Naive thymus-derived CD4-positive, alpha-beta T cell (primary cell): ENCODE results near the gene POLN. TPM values are rescaled to one million over a fixed set of nuclear protein-coding genes. Genes with fewer than 3 reads are reported as not detected.
"Not testable (repeated sequence)": the region's sequence is repeated elsewhere in the genome, so short reads cannot be mapped to it uniquely, and the experiment has no call there.

Experiments used
- ATAC-seq: fragments of 150-1000 bp; cut with Tn5 transposase; 2 replicates; pipeline ENCODE4 v1.10.0; 2021; ENCODE audit warnings: mild to moderate bottlenecking, moderate library complexity
- CTCF ChIA-PET: fragments of 350-600 bp; sonication (Branson Sonifier 250); formaldehyde crosslinking; loops from one replicate; lab custom pipeline; 2021; ENCODE audit warnings: antibody characterized with exemption; lab: Charles Lee
- POLR2A ChIA-PET: fragments of 350-600 bp; sonication (Branson Sonifier 250); formaldehyde crosslinking; loops from one replicate; lab custom pipeline; 2021; ENCODE audit warnings: antibody characterized with exemption, inconsistent platforms; lab: Charles Lee
- DNase-seq, 9 donors: peaks; one replicate each; pipeline versions ENCODE4 v3.0.0 to v3.0.0-alpha.2; 2020 to 2022; ENCODE audit warnings: mixed read lengths in 1 of 9
- H3K27ac ChIP-seq: one replicate; pipeline ENCODE4 v1.7.0; 2013; ENCODE audit warnings: mild to moderate bottlenecking, low read depth, low read length, moderate library complexity
- H3K27me3 ChIP-seq, 2 donors: one replicate each; pipeline ENCODE4 v1.7.0; 2013; ENCODE audit warnings: low read length in 2 of 2, mild to moderate bottlenecking in 2 of 2, moderate library complexity in 2 of 2; ENCODE audit not compliant: control insufficient read depth in 2 of 2, insufficient read depth in 2 of 2
- H3K36me3 ChIP-seq, 3 experiments: 1 replicate in 2 of 3; 2 replicates in 1 of 3; pipeline ENCODE4 v1.7.0; 2013; ENCODE audit warnings: low read length in 3 of 3, mild to moderate bottlenecking in 3 of 3, moderate library complexity in 1 of 3; ENCODE audit not compliant: insufficient read depth in 3 of 3, control insufficient read depth in 2 of 3
- H3K4me1 ChIP-seq, 2 donors: one replicate each; pipeline ENCODE4 v1.7.0; 2013; ENCODE audit warnings: low read length in 2 of 2, mild to moderate bottlenecking in 2 of 2, moderate library complexity in 1 of 2; ENCODE audit not compliant: control insufficient read depth in 2 of 2, insufficient read depth in 2 of 2
- H3K4me3 ChIP-seq: 2 replicates; pipeline ENCODE4 v1.7.0; 2013; ENCODE audit warnings: mild to moderate bottlenecking, low read length
- H3K9me3 ChIP-seq, 3 experiments: 1 replicate in 2 of 3; 2 replicates in 1 of 3; pipeline ENCODE4 v1.7.0; 2013; ENCODE audit warnings: low read length in 3 of 3; ENCODE audit not compliant: control insufficient read depth in 2 of 3
- H3K27ac Mint-ChIP-seq, 9 donors: one replicate each; pipeline ENCODE4 v1.8.0; 2020 to 2022; ENCODE audit warnings: mixed read lengths in 9 of 9, mild to moderate bottlenecking in 8 of 9, moderate library complexity in 5 of 9, inconsistent platforms in 2 of 9
- H3K27me3 Mint-ChIP-seq, 5 donors: one replicate each; pipeline ENCODE4 v1.8.0; 2021 to 2022; ENCODE audit warnings: mixed read lengths in 5 of 5, mild to moderate bottlenecking in 1 of 5
- H3K36me3 Mint-ChIP-seq, 5 donors: one replicate each; pipeline ENCODE4 v1.8.0; 2020 to 2022; ENCODE audit warnings: mixed read lengths in 5 of 5, mild to moderate bottlenecking in 3 of 5, inconsistent platforms in 1 of 5
- H3K4me1 Mint-ChIP-seq, 7 donors: one replicate each; pipeline ENCODE4 v1.8.0; 2020 to 2022; ENCODE audit warnings: mixed read lengths in 7 of 7, mild to moderate bottlenecking in 3 of 7, inconsistent platforms in 1 of 7
- H3K4me3 Mint-ChIP-seq, 10 donors: one replicate each; pipeline ENCODE4 v1.8.0; 2020 to 2022; ENCODE audit warnings: mild to moderate bottlenecking in 10 of 10, mixed read lengths in 10 of 10, moderate library complexity in 6 of 10, inconsistent platforms in 2 of 10
- H3K9me3 Mint-ChIP-seq, 11 donors: one replicate each; pipeline ENCODE4 v1.8.0; 2020 to 2022; ENCODE audit warnings: mixed read lengths in 11 of 11, mild to moderate bottlenecking in 4 of 11, inconsistent platforms in 1 of 11, moderate library complexity in 1 of 11
- intact Hi-C, 2 donors: fragments of 100-400 bp; cut with micrococcal nuclease; formaldehyde crosslinking; loops; one replicate each; pipeline ENCODE4 v1.15.1; 2023
- polyA plus RNA-seq, 2 donors: library from polyadenylated mRNA; unstranded; fragments of 300-500 nt; fragmentation: Illumina TruSeq; gene quantifications; one replicate each; pipeline ENCODE4 v1.2.3, GENCODE V29; 2021
- total RNA-seq, 6 experiments: library from RNA in 5 of 6; stranded (reverse) in 5 of 6; gene quantifications; 1 replicate in 5 of 6; 2 replicates in 1 of 6; pipeline ENCODE4 v1.2.3 and lab custom pipeline; 2021 to 2026

Gene POLN
- total and polyA plus RNA-seq, 7 experiments from 2014 or later: 0.17 to 5.4 (median 2.9) TPM

- H3K36me3 Mint-ChIP-seq: no peaks in the 10 kb centered on the region
- H3K36me3 ChIP-seq: peaks cover 0 to 5% (median 0%) of the 10 kb centered on the region in 3 experiments
- ATAC-seq (no peak), DNase-seq (no peak)
- peaks cover 4 to 7% of the 10 kb centered on the region in 2 donors for H3K4me1 ChIP-seq
- CTCF ChIA-PET: no interaction called here
- H3K27ac Mint-ChIP-seq: peak overlapping the region in 1 of 9 donors; percentile 32
- POLR2A ChIA-PET: interaction anchor here (1.8 kb wide), 1 partner anchor 31 kb away, joined by 12 read pairs; the partner anchor contains the start of gene NELFA
- H3K27me3 Mint-ChIP-seq: peaks cover 23 to 41% (median 24%) of the 10 kb centered on the region in 5 donors
- no peak overlapping the region for H3K27ac ChIP-seq
- H3K9me3 Mint-ChIP-seq: peaks cover 0 to 2% (median 0%) of the 10 kb centered on the region in 11 donors
- H3K4me1 Mint-ChIP-seq: peaks cover 0 to 9% (median 5%) of the 10 kb centered on the region in 7 donors
- peak overlapping the region; percentile 4 to 85 (median 70) for H3K4me3 Mint-ChIP-seq
- no peaks in the 10 kb centered on the region for H3K9me3 ChIP-seq
- no peak overlapping the region for H3K4me3 ChIP-seq
- peaks cover 0 to 7% of the 10 kb centered on the region in 2 donors for H3K27me3 ChIP-seq
- intact Hi-C loops: loop anchor here in 1 of 2 donors (2.0 kb wide), 1 partner anchor 32 kb away; the partner anchor contains the start of gene NELFA
Observed at GRCh38 chr4:2040391-2041238, 201.3 kb downstream of the POLN start.

- no peaks in the 10 kb centered on the region for H3K9me3 Mint-ChIP-seq
- Histone ChIP-seq H3K9me3 (no peaks in the 10 kb centered on the region), H3K27me3 (peaks cover 0 to 7% of the 10 kb centered on the region in 2 donors), H3K4me1 (peaks cover 0 to 4% of the 10 kb centered on the region in 2 donors), H3K36me3 (peaks cover 0 to 4% (median 0%) of the 10 kb centered on the region in 3 experiments), H3K4me3 (no peak overlapping the region), H3K27ac (no peak overlapping the region)
- DNase-seq (no peak), ATAC-seq (no peak)
- ChIA-PET CTCF (interaction anchor here (1.1 kb wide), 1 partner anchor 21 kb away, joined by 3 read pairs; no protein-coding TSS in a partner anchor), POLR2A (no interaction called here)
- intact Hi-C loops: no loop called here
- H3K36me3 Mint-ChIP-seq: peaks cover 0 to 5% (median 0%) of the 10 kb centered on the region in 5 donors
- H3K4me3 Mint-ChIP-seq: no peak overlapping the region
- H3K27ac Mint-ChIP-seq: peak overlapping the region in 1 of 9 donors; percentile 11
- H3K4me1 Mint-ChIP-seq: peaks cover 0 to 5% (median 5%) of the 10 kb centered on the region in 7 donors
- peaks cover 22 to 57% (median 38%) of the 10 kb centered on the region in 5 donors for H3K27me3 Mint-ChIP-seq
Observed at GRCh38 chr4:2036866-2037265, 205.1 kb downstream of the POLN start.

- no peak overlapping the region for H3K4me3 Mint-ChIP-seq
- CTCF ChIA-PET: interaction anchor here (1.1 kb wide), 1 partner anchor 21 kb away, joined by 3 read pairs; no protein-coding TSS in a partner anchor
- POLR2A ChIA-PET: interaction anchor here (0.6 to 0.9 kb wide), 2 partner anchors 30 to 432 kb away, joined by 3 to 4 read pairs; no protein-coding TSS in a partner anchor
Observed at GRCh38 chr4:2036327-2036726, 205.6 kb downstream of the POLN start.

GRCh38 chr4:2031161-2031560 is 210.8 kb downstream of the POLN start:
- H3K4me1 ChIP-seq, POLR2A ChIA-PET, H3K36me3 Mint-ChIP-seq, H3K27ac Mint-ChIP-seq, H3K4me3 ChIP-seq, intact Hi-C loops, ATAC-seq, H3K9me3 ChIP-seq, H3K27me3 ChIP-seq, H3K36me3 ChIP-seq, H3K9me3 Mint-ChIP-seq, H3K27ac ChIP-seq, H3K4me1 Mint-ChIP-seq, H3K4me3 Mint-ChIP-seq, DNase-seq: not testable (repeated sequence)
- H3K27me3 Mint-ChIP-seq: peaks cover 17 to 64% (median 38%) of the 10 kb centered on the region in 5 donors
- CTCF ChIA-PET: interaction anchor here (0.6 kb wide), 1 partner anchor 43 kb away, joined by 3 read pairs; no protein-coding TSS in a partner anchor

More at GRCh38 chr4:2036327-2036726, 205.6 kb downstream of the POLN start:
- Histone ChIP-seq H3K27ac (no peak overlapping the region), H3K9me3 (no peaks in the 10 kb centered on the region), H3K4me1 (peaks cover 0 to 2% of the 10 kb centered on the region in 2 donors), H3K27me3 (peaks cover 0 to 4% of the 10 kb centered on the region in 2 donors), H3K36me3 (no peaks in the 10 kb centered on the region), H3K4me3 (no peak overlapping the region)
- ATAC-seq: no peak
- Mint-ChIP-seq H3K27me3 (peaks cover 22 to 54% (median 39%) of the 10 kb centered on the region in 5 donors), H3K4me1 (peaks cover 0 to 5% (median 5%) of the 10 kb centered on the region in 7 donors), H3K9me3 (no peaks in the 10 kb centered on the region), H3K27ac (no peak overlapping the region), H3K36me3 (peaks cover 0 to 5% (median under 1%) of the 10 kb centered on the region in 5 donors)
- intact Hi-C loops: no loop called here
- no peak for DNase-seq

GRCh38 chr4:2027120-2027519 is 214.8 kb downstream of the POLN start:
- H3K4me3 ChIP-seq, H3K36me3 ChIP-seq, intact Hi-C loops, ATAC-seq, H3K27me3 ChIP-seq, H3K4me1 Mint-ChIP-seq, H3K4me3 Mint-ChIP-seq, H3K36me3 Mint-ChIP-seq, DNase-seq, H3K27ac Mint-ChIP-seq, H3K4me1 ChIP-seq, H3K27ac ChIP-seq, POLR2A ChIA-PET, CTCF ChIA-PET, H3K9me3 ChIP-seq: not testable (repeated sequence)
- peaks cover 0 to 14% (median 4%) of the 10 kb centered on the region in 11 donors for H3K9me3 Mint-ChIP-seq
- peaks cover 33 to 66% (median 48%) of the 10 kb centered on the region in 5 donors for H3K27me3 Mint-ChIP-seq

GRCh38 chr4:2025817-2026216 is 216.1 kb downstream of the POLN start:
- H3K27me3 Mint-ChIP-seq: peaks cover 42 to 71% (median 54%) of the 10 kb centered on the region in 5 donors
- H3K36me3 Mint-ChIP-seq: peaks cover 0 to 4% (median 3%) of the 10 kb centered on the region in 5 donors
- intact Hi-C loops: no loop called here

More at GRCh38 chr4:2025817-2026216, 216.1 kb downstream of the POLN start:
- Mint-ChIP-seq H3K4me3 (no peak overlapping the region), H3K27ac (no peak overlapping the region), H3K4me1 (peaks cover 0 to 1% (median 0%) of the 10 kb centered on the region in 7 donors), H3K9me3 (peaks cover 0 to 11% (median 4%) of the 10 kb centered on the region in 11 donors)
- H3K4me3 ChIP-seq: no peak overlapping the region
- ATAC-seq (no peak), DNase-seq (no peak)
- ChIA-PET CTCF (no interaction called here), POLR2A (no interaction called here)
- no peaks in the 10 kb centered on the region for H3K36me3 ChIP-seq
- H3K27me3 ChIP-seq: peaks cover 0 to 3% of the 10 kb centered on the region in 2 donors
- H3K4me1 ChIP-seq: no peaks in the 10 kb centered on the region
- H3K9me3 ChIP-seq: no peaks in the 10 kb centered on the region
- H3K27ac ChIP-seq: no peak overlapping the region
